HCT116 (cell line): ENCODE data around the gene CACNA1C. TPM values are rescaled to one million over a fixed set of nuclear protein-coding genes. Genes with fewer than 3 reads are reported as not detected.

Experiments
- ATAC-seq: fragments of 200-7000 bp; cut with Tn5 transposase; 2 replicates; pipeline ENCODE4 v1.9.1; 2020; ENCODE audit warnings: mild to moderate bottlenecking, moderate library complexity
- BruUV-seq: library from RNA; stranded (reverse); fragments of 400-500 nt; replicated peaks from 2 replicates; lab custom pipeline; 2021; lab: Mats Ljungman, UMichigan
- CTCF ChIA-PET: fragments of 300-600 bp; sonication (Branson Sonifier 250); formaldehyde crosslinking; loops from one replicate; lab custom pipeline; 2021; ENCODE audit warnings: antibody characterized with exemption; lab: Charles Lee
- POLR2A ChIA-PET: fragments of 300-600, 350-600 bp; sonication (Branson Sonifier 250); formaldehyde crosslinking; loops from one replicate; lab custom pipeline; 2021; ENCODE audit warnings: antibody characterized with exemption; lab: Charles Lee
- RAD21 ChIA-PET, 2 experiments: fragments of 300-600 bp; sonication (Branson Sonifier 250); formaldehyde crosslinking; loops; one replicate each; lab custom pipeline; 2023; ENCODE audit warnings: low total read pairs in 2 of 2; ENCODE audit not compliant: uncharacterized antibody in 2 of 2, unreplicated experiment in 2 of 2, low non-redundant PET in 1 of 2; lab: Charles Lee
- DNase-seq: peaks from one replicate; pipeline ENCODE4 v3.0.0-alpha.2; 2010; ENCODE audit warnings: low read depth, low spot score
- H2AFZ ChIP-seq: fragments of 200-600 bp; shearing (Covaris generic), sonication (generic); 2 replicates; pipeline ENCODE4 v1.6.1; 2017; ENCODE audit warnings: low read depth, mixed run types, mixed read lengths, antibody characterized with exemption, low read length; ENCODE audit not compliant: poor library complexity, severe bottlenecking
- H3K27ac ChIP-seq: 2 replicates; pipeline ENCODE4 v1.5.1; 2012; ENCODE audit warnings: low read depth, low read length
- H3K27me3 ChIP-seq: fragments of 200-600 bp; sonication (generic); 2 replicates; pipeline ENCODE4 v1.6.1; 2016; ENCODE audit warnings: mixed run types, low read length, mixed read lengths; ENCODE audit not compliant: insufficient read depth
- H3K36me3 ChIP-seq, 2 experiments: fragments of 200-500 bp in 1 of 2; fragments of 200-600 bp in 1 of 2; sonication (Bioruptor generic) in 1 of 2; sonication (generic) in 1 of 2; 2 replicates each; pipeline versions ENCODE4 v1.5.1 to v1.6.1; 2014 to 2016; ENCODE audit warnings: low read length in 2 of 2, inconsistent platforms in 1 of 2, mixed read lengths in 1 of 2, mixed run types in 1 of 2; ENCODE audit not compliant: insufficient read depth in 2 of 2, control insufficient read depth in 1 of 2
- H3K4me1 ChIP-seq, 2 experiments: fragments of 200-600 bp in 1 of 2; sonication (generic) in 1 of 2; 2 replicates each; pipeline versions ENCODE4 v1.5.1 to v1.6.1; 2012 to 2017; ENCODE audit warnings: low read length in 2 of 2, inconsistent platforms in 1 of 2, mild to moderate bottlenecking in 1 of 2, mixed read lengths in 1 of 2, mixed run types in 1 of 2, moderate library complexity in 1 of 2; ENCODE audit not compliant: insufficient read depth in 2 of 2, control insufficient read depth in 1 of 2
- H3K4me2 ChIP-seq: fragments of 200-600 bp; sonication (generic); 2 replicates; pipeline ENCODE4 v1.6.1; 2017; ENCODE audit warnings: mixed run types, low read length, mixed read lengths
- H3K4me3 ChIP-seq, 2 experiments: fragments of 200-600 bp in 1 of 2; sonication (generic) in 1 of 2; replicated peaks in 1 of 2; 2 replicates each; pipeline ENCODE4 v1.5.1; 2011 to 2016; ENCODE audit warnings: low read length in 2 of 2, control low read depth in 1 of 2, low read depth in 1 of 2, mild to moderate bottlenecking in 1 of 2, mixed read lengths in 1 of 2, mixed run types in 1 of 2
- H3K79me2 ChIP-seq: fragments of 200-600 bp; sonication (generic); 2 replicates; pipeline ENCODE4 v1.6.1; 2017; ENCODE audit warnings: mild to moderate bottlenecking, mixed run types, low read length, moderate library complexity, mixed read lengths; ENCODE audit not compliant: insufficient read depth
- H3K9ac ChIP-seq: fragments of 200-600 bp; sonication (generic); 2 replicates; pipeline ENCODE4 v1.6.1; 2016; ENCODE audit warnings: low read length, mixed read lengths
- H3K9me2 ChIP-seq: fragments of 200-600 bp; sonication (generic), shearing (Covaris generic); 2 replicates; pipeline ENCODE4 v1.6.1; 2017; ENCODE audit warnings: mixed run types, mild to moderate bottlenecking, moderate library complexity; ENCODE audit not compliant: insufficient read depth
- H3K9me3 ChIP-seq, 2 experiments: fragments of 200-500 bp in 1 of 2; fragments of 200-600 bp in 1 of 2; sonication (Bioruptor generic) in 1 of 2; sonication (generic) in 1 of 2; 2 replicates each; pipeline ENCODE4 v1.6.1; 2014 to 2017; ENCODE audit warnings: low read length in 2 of 2, mixed read lengths in 2 of 2, inconsistent platforms in 1 of 2, low read depth in 1 of 2, mild to moderate bottlenecking in 1 of 2, mixed run types in 1 of 2, moderate library complexity in 1 of 2; ENCODE audit not compliant: control insufficient read depth in 1 of 2, insufficient read depth in 1 of 2
- H4K20me1 ChIP-seq: fragments of 200-600 bp; sonication (generic), shearing (Covaris generic); 2 replicates; pipeline ENCODE4 v1.6.1; 2017; ENCODE audit warnings: mixed run types, mild to moderate bottlenecking, moderate library complexity; ENCODE audit not compliant: insufficient read depth
- CBX3 ChIP-seq: IDR thresholded peaks from 2 replicates; pipeline ENCODE4 v1.6.1; 2012; ENCODE audit warnings: low read depth
- CEBPB ChIP-seq: IDR thresholded peaks from 2 replicates; pipeline ENCODE4 v1.6.1; 2012; ENCODE audit warnings: low read depth
- CTCF ChIP-seq, 3 experiments: fragments of 200-600 bp in 1 of 3; sonication (generic) in 1 of 3; IDR thresholded peaks in 2 of 3; conservative IDR thresholded peaks in 1 of 3; 2 replicates each; pipeline ENCODE4 v1.5.1; 2012 to 2017; ENCODE audit warnings: low read depth in 2 of 3, low read length in 2 of 3, antibody characterized with exemption in 1 of 3, borderline replicate concordance in 1 of 3, control low read depth in 1 of 3, mild to moderate bottlenecking in 1 of 3, mixed read lengths in 1 of 3, mixed run types in 1 of 3, moderate library complexity in 1 of 3; ENCODE audit not compliant: insufficient read depth in 1 of 3
- EZH2 ChIP-seq: fragments of 200-600 bp; sonication (generic); IDR thresholded peaks from 2 replicates; pipeline ENCODE4 v1.6.1; 2017; ENCODE audit warnings: antibody characterized with exemption, mixed run types
- FOSL1 ChIP-seq: IDR thresholded peaks from 2 replicates; pipeline ENCODE4 v1.6.1; 2012; ENCODE audit warnings: low read depth
- JUND ChIP-seq: IDR thresholded peaks from 2 replicates; pipeline ENCODE4 v1.6.1; 2012
- POLR2A ChIP-seq: IDR thresholded peaks from 2 replicates; pipeline ENCODE4 v1.7.0; 2011; ENCODE audit warnings: borderline replicate concordance; ENCODE audit not compliant: insufficient read depth, insufficient read length; ENCODE audit errors: extremely low read depth
- RAD21 ChIP-seq: IDR thresholded peaks from 2 replicates; pipeline ENCODE4 v1.6.1; 2012; ENCODE audit warnings: low read depth, mild to moderate bottlenecking
- REST ChIP-seq: IDR thresholded peaks from 2 replicates; pipeline ENCODE4 v1.6.1; 2012; ENCODE audit warnings: low read depth
- SP1 ChIP-seq: IDR thresholded peaks from 2 replicates; pipeline ENCODE4 v1.6.1; 2012; ENCODE audit warnings: low read depth
- TCF7L2 ChIP-seq: IDR thresholded peaks from 2 replicates; pipeline ENCODE4 v1.7.0; 2011; ENCODE audit warnings: borderline replicate concordance, inconsistent platforms; ENCODE audit not compliant: insufficient read depth, insufficient read length; ENCODE audit errors: extremely low read depth
- YY1 ChIP-seq: IDR thresholded peaks from 2 replicates; pipeline ENCODE4 v1.6.1; 2011; ENCODE audit warnings: low read length, low read depth, moderate library complexity, mild to moderate bottlenecking; ENCODE audit not compliant: insufficient replicate concordance; ENCODE audit errors: extremely low read depth
- ZBTB33 ChIP-seq: IDR thresholded peaks from 2 replicates; pipeline ENCODE4 v1.6.1; 2011; ENCODE audit warnings: mild to moderate bottlenecking, low read length, moderate library complexity; ENCODE audit not compliant: insufficient replicate concordance; ENCODE audit errors: extremely low read depth
- ZFX ChIP-seq: fragments of 450-650 bp; IDR thresholded peaks from 2 replicates; pipeline ENCODE4 v1.6.1; 2017
- ZNF274 ChIP-seq: fragments of 200-500 bp; sonication (Bioruptor generic); IDR thresholded peaks from 2 replicates; pipeline ENCODE4 v1.6.1; 2014; ENCODE audit warnings: mild to moderate bottlenecking, low read depth, low read length, inconsistent platforms
- intact Hi-C: fragments of 100-400 bp; cut with micrococcal nuclease; formaldehyde crosslinking; loops from 2 replicates; pipeline ENCODE4 v1.10.0; 2022
- total RNA-seq: library from RNA; stranded (reverse); gene quantifications from one replicate; pipeline ENCODE4 v1.2.1, GENCODE V29; 2021; ENCODE audit not compliant: unreplicated experiment

The CACNA1C gene
- total RNA-seq, 1 experiment from 2014 or later = 0.05 TPM

- ChIA-PET CTCF (no interaction called here), POLR2A (no interaction called here), RAD21 (no interaction called here)
- no TSS peak for BruUV-seq
- intact Hi-C loops = no loop called here
- H3K36me3 ChIP-seq = no peaks in the 10 kb centered on the region
- no peak overlapping the region for H3K27ac ChIP-seq
- no peaks in the 10 kb centered on the region for H4K20me1 ChIP-seq
- no peak overlapping the region for H2AFZ ChIP-seq
- no peak for ATAC-seq
- no peaks in the 10 kb centered on the region for H3K9me3 ChIP-seq
- no peaks in the 10 kb centered on the region for H3K9me2 ChIP-seq
- H3K4me3 ChIP-seq = no peak overlapping the region
- no peak for TF ChIP-seq ZNF274
- no peak for TF ChIP-seq POLR2A
- TF ChIP-seq ZBTB33 = no peak
- TF ChIP-seq ZFX = no peak
- TF ChIP-seq RAD21 = no peak
- no peak for TF ChIP-seq REST
- no peak for TF ChIP-seq JUND
- no peak for TF ChIP-seq CTCF (IDR thresholded peaks at IDR 0.05 in 2 of 3, conservative IDR thresholded peaks at IDR 0.05 in 1 of 3; ENCODE audit: borderline replicate concordance in 1 of 3, insufficient read depth in 1 of 3, low read depth in 2 of 3, low read length in 2 of 3)
- no peak for TF ChIP-seq FOSL1
- TF ChIP-seq CEBPB = no peak
- no peak for TF ChIP-seq SP1
- no peak for TF ChIP-seq EZH2
- TF ChIP-seq TCF7L2 = no peak
- no peak for TF ChIP-seq YY1
- TF ChIP-seq CBX3 = no peak
- no peaks in the 10 kb centered on the region for H3K79me2 ChIP-seq
- H3K27me3 ChIP-seq = peaks cover 38% of the 10 kb centered on the region
- H3K4me1 ChIP-seq = no peaks in the 10 kb centered on the region
- H3K9ac ChIP-seq = no peak overlapping the region
- no peak overlapping the region for H3K4me2 ChIP-seq
- no peak for DNase-seq
Measured at GRCh38 chr12:2575245-2575644, 522.5 kb downstream of the CACNA1C start.
